Activated naive CD8-positive, alpha-beta T cell treated with anti-CD3 and anti-CD28 coated beads, Interleukin-2, amount 50 U/mL, for 24 hours (primary cell): ENCODE measurements around the gene HTRA3.

ENCODE experiments used
- ATAC-seq: fragments of 150-1000 bp; cut with Tn5 transposase; one replicate; pipeline ENCODE4 v1.10.0; 2021
- DNase-seq: peaks from one replicate; pipeline ENCODE4 v3.0.0; 2021
- H3K27ac Mint-ChIP-seq: one replicate; pipeline ENCODE4 v1.8.0; 2021; ENCODE audit warnings: mild to moderate bottlenecking, mixed read lengths
- H3K27me3 Mint-ChIP-seq: one replicate; pipeline ENCODE4 v1.8.0; 2021; ENCODE audit warnings: mixed read lengths
- H3K36me3 Mint-ChIP-seq: one replicate; pipeline ENCODE4 v1.8.0; 2021; ENCODE audit warnings: low read depth, mixed read lengths
- H3K4me1 Mint-ChIP-seq: one replicate; pipeline ENCODE4 v1.8.0; 2021; ENCODE audit warnings: mixed read lengths
- H3K4me3 Mint-ChIP-seq: one replicate; pipeline ENCODE4 v1.8.0; 2021; ENCODE audit warnings: mild to moderate bottlenecking, moderate library complexity, mixed read lengths
- H3K9me3 Mint-ChIP-seq: one replicate; pipeline ENCODE4 v1.8.0; 2021; ENCODE audit warnings: mixed read lengths

Gene HTRA3

DNA sequence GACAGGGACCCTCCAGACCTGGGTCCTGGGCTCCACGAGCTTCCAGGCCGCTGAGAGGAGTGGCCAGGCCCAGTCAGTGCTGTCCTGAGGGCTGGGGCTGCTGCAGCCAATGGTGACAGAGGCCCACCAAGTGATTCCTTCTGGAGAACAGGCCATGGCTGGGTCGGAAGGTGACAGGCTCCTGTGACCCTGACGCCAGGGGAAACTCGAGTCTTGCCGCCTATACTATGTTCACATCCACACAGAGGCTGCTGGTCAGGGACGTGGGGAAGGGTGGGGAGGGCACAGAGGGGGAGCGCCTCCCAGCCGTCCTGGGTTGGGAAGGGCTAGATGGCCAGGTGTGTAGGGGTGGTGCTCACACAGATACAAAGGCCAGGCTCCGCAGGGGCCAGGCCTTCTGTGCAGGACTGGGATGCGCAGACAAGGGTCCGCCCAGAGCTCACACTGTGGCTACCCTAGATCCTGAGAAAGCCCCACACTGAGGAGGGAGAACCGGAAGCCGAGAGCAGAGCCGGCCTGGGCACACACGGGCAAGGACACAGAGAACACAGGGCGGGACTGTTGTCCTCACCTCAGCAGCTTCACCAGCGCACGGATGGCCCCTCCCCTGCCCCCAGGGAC lies 81.4 kb downstream of the HTRA3 start:
- Mint-ChIP-seq H3K36me3 (no peaks in the 10 kb centered on the region), H3K4me3 (no peak overlapping the region), H3K27ac (no peak overlapping the region), H3K27me3 (no peaks in the 10 kb centered on the region), H3K4me1 (no peaks in the 10 kb centered on the region), H3K9me3 (no peaks in the 10 kb centered on the region)
- no peak for ATAC-seq
- no peak for DNase-seq

DNA sequence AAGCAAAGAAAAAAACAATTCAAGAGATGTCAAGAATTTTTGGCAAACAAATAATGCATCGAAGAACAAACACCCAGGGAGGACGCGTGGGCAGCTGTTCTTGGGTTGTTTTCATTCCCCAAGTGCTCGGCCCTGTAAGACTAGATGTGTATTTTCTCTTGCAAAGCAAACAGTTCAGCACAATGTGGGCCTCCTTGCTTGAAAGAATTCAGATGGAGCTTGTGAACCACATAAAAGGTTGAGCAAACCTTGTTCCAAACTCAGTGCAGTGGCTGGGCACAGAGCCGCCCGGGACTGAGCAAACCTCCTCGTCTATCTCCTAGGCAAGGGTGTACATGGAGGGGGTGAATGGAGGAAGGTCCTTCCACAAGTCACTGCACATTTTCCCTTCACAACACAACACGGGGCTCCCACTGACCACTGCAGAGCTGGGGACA lies 82.4 kb downstream of the HTRA3 start:
- Mint-ChIP-seq H3K4me3 (no peak overlapping the region), H3K27me3 (no peaks in the 10 kb centered on the region), H3K4me1 (no peaks in the 10 kb centered on the region), H3K9me3 (no peaks in the 10 kb centered on the region), H3K27ac (no peak overlapping the region), H3K36me3 (no peaks in the 10 kb centered on the region)
- ATAC-seq (no peak), DNase-seq (no peak)

GRCh38 chr4:8352368-8353157 lies 83.0 kb downstream of the HTRA3 start:
- DNase-seq (no peak), ATAC-seq (no peak)
- Mint-ChIP-seq H3K9me3 (no peaks in the 10 kb centered on the region), H3K27me3 (no peaks in the 10 kb centered on the region), H3K4me1 (no peaks in the 10 kb centered on the region), H3K27ac (no peak overlapping the region), H3K4me3 (no peak overlapping the region), H3K36me3 (no peaks in the 10 kb centered on the region)

DNA sequence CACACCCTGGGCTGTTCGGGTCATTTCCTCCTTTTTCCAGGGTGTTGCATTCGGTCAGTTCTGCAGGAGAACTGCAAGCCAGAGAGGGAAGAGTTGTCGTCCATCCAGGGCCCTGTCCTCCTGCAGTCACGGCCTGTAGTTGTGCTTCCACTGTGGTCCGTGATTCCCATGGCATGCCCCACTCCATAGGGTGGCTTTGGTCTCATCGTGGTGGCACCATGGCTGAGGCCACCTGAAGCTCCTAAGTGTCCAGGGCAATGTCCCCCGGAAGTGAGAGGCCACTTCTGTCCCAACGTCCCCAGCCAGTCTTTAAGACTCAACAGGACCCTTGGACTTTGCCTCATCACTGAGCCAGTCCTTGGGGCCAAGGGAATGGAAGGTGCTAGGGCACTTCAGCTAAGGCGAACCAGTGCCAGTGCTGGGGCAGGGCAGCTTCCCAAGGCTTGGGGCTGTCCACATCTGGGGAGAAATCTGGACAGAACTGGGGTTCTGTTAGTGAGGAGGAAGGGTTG lies 83.7 kb downstream of the HTRA3 start:
- Mint-ChIP-seq H3K36me3 (no peaks in the 10 kb centered on the region), H3K27ac (no peak overlapping the region), H3K4me1 (no peaks in the 10 kb centered on the region), H3K27me3 (no peaks in the 10 kb centered on the region), H3K4me3 (no peak overlapping the region), H3K9me3 (no peaks in the 10 kb centered on the region)
- ATAC-seq = no peak
- no peak for DNase-seq

- no peak overlapping the region for H3K4me3 Mint-ChIP-seq
- H3K4me1 Mint-ChIP-seq = no peaks in the 10 kb centered on the region
- ATAC-seq = no peak
- DNase-seq = no peak
- no peak overlapping the region for H3K27ac Mint-ChIP-seq
- H3K9me3 Mint-ChIP-seq = no peaks in the 10 kb centered on the region
- no peaks in the 10 kb centered on the region for H3K36me3 Mint-ChIP-seq
- no peaks in the 10 kb centered on the region for H3K27me3 Mint-ChIP-seq
These were observed 84.4 kb downstream of the HTRA3 start for GRCh38 chr4:8353912-8354453.

DNA sequence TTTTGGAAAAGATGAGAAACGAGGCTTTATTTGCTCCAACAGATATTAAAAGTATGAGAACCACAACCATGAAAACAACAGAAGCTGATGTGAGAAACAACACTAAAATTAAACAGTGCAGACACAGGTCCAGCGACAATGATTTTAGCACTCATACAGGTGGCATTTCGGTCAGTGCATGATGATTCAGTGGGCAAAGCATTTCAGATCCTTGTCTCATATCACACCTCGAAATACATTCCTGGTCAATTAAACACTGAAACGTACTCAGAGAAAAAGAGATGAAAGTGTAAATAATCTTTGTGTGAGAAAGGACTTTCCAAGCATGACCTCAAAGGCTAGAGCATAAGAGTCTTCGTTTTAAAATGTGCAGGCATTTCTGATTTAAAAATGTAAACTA lies 85.8 kb downstream of the HTRA3 start:
- DNase-seq (no peak), ATAC-seq (no peak)
- H3K9me3 Mint-ChIP-seq = no peaks in the 10 kb centered on the region
- H3K27me3 Mint-ChIP-seq = no peaks in the 10 kb centered on the region
- no peaks in the 10 kb centered on the region for H3K36me3 Mint-ChIP-seq
- H3K4me3 Mint-ChIP-seq = no peak overlapping the region
- H3K4me1 Mint-ChIP-seq = no peaks in the 10 kb centered on the region
- H3K27ac Mint-ChIP-seq = no peak overlapping the region

- no peak overlapping the region for H3K4me3 Mint-ChIP-seq
- H3K4me1 Mint-ChIP-seq = no peaks in the 10 kb centered on the region
- ATAC-seq (no peak), DNase-seq (no peak)
- H3K9me3 Mint-ChIP-seq = no peaks in the 10 kb centered on the region
- no peaks in the 10 kb centered on the region for H3K27me3 Mint-ChIP-seq
- H3K36me3 Mint-ChIP-seq = no peaks in the 10 kb centered on the region
- H3K27ac Mint-ChIP-seq = no peak overlapping the region
These were observed 86.5 kb downstream of the HTRA3 start for GRCh38 chr4:8355864-8356565.
